Urinary bladder (tissue), 4 donors: ENCODE data around the gene CEP72. TPM values are rescaled to one million over a fixed set of nuclear protein-coding genes. Genes with fewer than 3 reads are reported as not detected.
"Not testable (repeated sequence)": the region's sequence is repeated elsewhere in the genome, so short reads cannot be mapped to it uniquely, and the experiment has no call there.

Experiments
- DNase-seq: peaks from one replicate; pipeline ENCODE4 v3.0.0-alpha.2; 2015; ENCODE audit errors: extremely low spot score
- H3K27ac ChIP-seq: one replicate; pipeline ENCODE4 v1.5.1; 2013; ENCODE audit warnings: low read depth, mild to moderate bottlenecking, moderate library complexity
- H3K36me3 ChIP-seq: one replicate; pipeline ENCODE4 v1.6.1; 2013; ENCODE audit warnings: mild to moderate bottlenecking, moderate library complexity; ENCODE audit not compliant: insufficient read depth
- H3K4me1 ChIP-seq: one replicate; pipeline ENCODE4 v1.6.1; 2013; ENCODE audit warnings: mild to moderate bottlenecking, moderate library complexity; ENCODE audit not compliant: insufficient read depth
- H3K4me3 ChIP-seq: one replicate; pipeline ENCODE4 v1.5.1; 2013; ENCODE audit warnings: low read depth, low read length
- WGBS: extraction: QIAGEN DNeasy Blood & Tissue Kit; methylation state at CpG from one replicate; pipeline ENCODE4 v1.1.7; 2013; 5-methylcytosine and 5-hydroxymethylcytosine counted together
- polyA plus RNA-seq: library from polyadenylated mRNA; stranded (reverse); fragments of 200-250 nt; gene quantifications from one replicate; pipeline ENCODE4 v1.2.3, GENCODE V29; 2013
- total RNA-seq: library from RNA; depleted of rRNA; stranded (reverse); fragments of >200 nt; gene quantifications from one replicate; pipeline ENCODE4 v1.2.3, GENCODE V29; 2014
- donor health status: healthy with polysubstance abuse.
- donor health status: healthy.

CEP72 gene
- total and polyA plus RNA-seq, 2 donors, result 3.6 to 5.7 TPM

- DNase-seq, result no peak
- WGBS, result 25% methylated on average over 16 of the region's 16 CpGs
- Histone ChIP-seq H3K4me1 (no peaks in the 10 kb centered on the region), H3K4me3 (no peak overlapping the region), H3K36me3 (no peaks in the 10 kb centered on the region), H3K27ac (no peak overlapping the region)
Measured at GRCh38 chr5:573976-574375, 38.2 kb upstream of the CEP72 start.

- no peaks in the 10 kb centered on the region for H3K4me1 ChIP-seq
- H3K27ac ChIP-seq, result no peak overlapping the region
- no peaks in the 10 kb centered on the region for H3K36me3 ChIP-seq
- no peak overlapping the region for H3K4me3 ChIP-seq
- no peak for DNase-seq
- WGBS, result 91% methylated on average over 16 of the region's 16 CpGs
Measured at GRCh38 chr5:574906-575305, 37.2 kb upstream of the CEP72 start.

- Histone ChIP-seq H3K36me3 (no peaks in the 10 kb centered on the region), H3K4me3 (no peak overlapping the region), H3K4me1 (no peaks in the 10 kb centered on the region), H3K27ac (no peak overlapping the region)
- WGBS, result 73% methylated on average over 4 of the region's 4 CpGs
- DNase-seq, result no peak
Measured at GRCh38 chr5:575636-576035, 36.5 kb upstream of the CEP72 start.

GRCh38 chr5:577214-577613 is 34.9 kb upstream of the CEP72 start:
- not testable (repeated sequence) for H3K4me1 ChIP-seq, H3K36me3 ChIP-seq, H3K4me3 ChIP-seq, DNase-seq, H3K27ac ChIP-seq
- WGBS, result 96% methylated on average over 2 of the region's 2 CpGs

- H3K36me3 ChIP-seq, result no peaks in the 10 kb centered on the region
- H3K27ac ChIP-seq, result no peak overlapping the region
- DNase-seq, result no peak
- no peaks in the 10 kb centered on the region for H3K4me1 ChIP-seq
- no peak overlapping the region for H3K4me3 ChIP-seq
Measured at GRCh38 chr5:577800-578199, 34.3 kb upstream of the CEP72 start.

GRCh38 chr5:579211-579610 is 32.9 kb upstream of the CEP72 start:
- no peak overlapping the region for H3K27ac ChIP-seq
- H3K36me3 ChIP-seq, result no peaks in the 10 kb centered on the region
- 77% methylated on average over 10 of the region's 10 CpGs for WGBS
- DNase-seq, result no peak
- H3K4me1 ChIP-seq, result no peaks in the 10 kb centered on the region
- H3K4me3 ChIP-seq, result no peak overlapping the region

GRCh38 chr5:579746-580366 is 32.3 kb upstream of the CEP72 start:
- Histone ChIP-seq H3K36me3 (no peaks in the 10 kb centered on the region), H3K4me3 (no peak overlapping the region), H3K27ac (no peak overlapping the region), H3K4me1 (no peaks in the 10 kb centered on the region)
- no peak for DNase-seq
- WGBS, result 57% methylated on average over 17 of the region's 17 CpGs

GRCh38 chr5:580436-580835 is 31.7 kb upstream of the CEP72 start:
- DNase-seq, result no peak

GRCh38 chr5:581266-581665 is 30.9 kb upstream of the CEP72 start:
- Histone ChIP-seq H3K4me1 (no peaks in the 10 kb centered on the region), H3K36me3 (no peaks in the 10 kb centered on the region), H3K27ac (no peak overlapping the region), H3K4me3 (no peak overlapping the region)
- 82% methylated on average over 7 of the region's 7 CpGs for WGBS
- no peak for DNase-seq

More at GRCh38 chr5:580436-580835, 31.7 kb upstream of the CEP72 start:
- Histone ChIP-seq H3K27ac (no peak overlapping the region), H3K4me3 (no peak overlapping the region), H3K4me1 (no peaks in the 10 kb centered on the region), H3K36me3 (no peaks in the 10 kb centered on the region)
- 61% methylated on average over 11 of the region's 11 CpGs for WGBS

GRCh38 chr5:581941-582340 is 30.2 kb upstream of the CEP72 start:
- Histone ChIP-seq H3K4me1 (no peaks in the 10 kb centered on the region), H3K4me3 (no peak overlapping the region), H3K36me3 (no peaks in the 10 kb centered on the region), H3K27ac (no peak overlapping the region)
- no peak for DNase-seq
- 91% methylated on average over 9 of the region's 9 CpGs for WGBS

GRCh38 chr5:582445-582844 is 29.7 kb upstream of the CEP72 start:
- not testable (repeated sequence) for DNase-seq, H3K4me1 ChIP-seq, H3K4me3 ChIP-seq, H3K27ac ChIP-seq, H3K36me3 ChIP-seq
- 84% methylated on average over 3 of the region's 3 CpGs for WGBS

- Histone ChIP-seq H3K27ac (no peak overlapping the region), H3K4me3 (no peak overlapping the region), H3K4me1 (no peaks in the 10 kb centered on the region), H3K36me3 (no peaks in the 10 kb centered on the region)
- DNase-seq, result no peak
- WGBS, result 92% methylated on average over 24 of the region's 24 CpGs
Measured at GRCh38 chr5:582936-583635, 29.1 kb upstream of the CEP72 start.

GRCh38 chr5:583645-584044 is 28.5 kb upstream of the CEP72 start:
- no peaks in the 10 kb centered on the region for H3K4me1 ChIP-seq
- 77% methylated on average over 2 of the region's 2 CpGs for WGBS
- no peak for DNase-seq

GRCh38 chr5:584216-584615 is 27.9 kb upstream of the CEP72 start:
- Histone ChIP-seq H3K27ac (no peak overlapping the region), H3K4me3 (no peak overlapping the region), H3K36me3 (no peaks in the 10 kb centered on the region), H3K4me1 (no peaks in the 10 kb centered on the region)
- DNase-seq, result no peak
- 96% methylated on average over 2 of the region's 2 CpGs for WGBS

More at GRCh38 chr5:583645-584044, 28.5 kb upstream of the CEP72 start:
- no peaks in the 10 kb centered on the region for H3K36me3 ChIP-seq
- no peak overlapping the region for H3K4me3 ChIP-seq
- H3K27ac ChIP-seq, result no peak overlapping the region
